Measurements from ENCODE around the gene ATF4.
A peak's percentile ranks its signal among the peaks of the same experiment; 100 is the strongest.

Gene ATF4

GRCh38 chr22:39520226-39521105 is at the start of gene ATF4:
Gene ATF4, plus strand, starts transcription at chr22:39520562. Its CDS starts 884 bp downstream, at chr22:39521446.
- no peak for DNase-seq (ENCODE audit: extremely low spot score, insufficient read length, low read depth)
- FAIRE-seq: no peak

GRCh38 chr22:39471381-39472141 is 48.8 kb upstream of the ATF4 start:
- no peak for DNase-seq (ENCODE audit: extremely low spot score, insufficient read length, low read depth)

GRCh38 chr22:39472570-39473556 is 47.5 kb upstream of the ATF4 start:
- FAIRE-seq: peak; percentile 79

More at GRCh38 chr22:39471381-39472141, 48.8 kb upstream of the ATF4 start:
- FAIRE-seq: peak; percentile 98

GRCh38 chr22:39473851-39474250 is 46.5 kb upstream of the ATF4 start:
- FAIRE-seq (no peak), DNase-seq (ENCODE audit: extremely low spot score, insufficient read length, low read depth) (no peak)

More at GRCh38 chr22:39472570-39473556, 47.5 kb upstream of the ATF4 start:
- no peak for DNase-seq (ENCODE audit: extremely low spot score, insufficient read length, low read depth)

GRCh38 chr22:39474351-39475111 is 45.8 kb upstream of the ATF4 start:
- FAIRE-seq: peak; percentile 51
- no peak for DNase-seq (ENCODE audit: extremely low spot score, insufficient read length, low read depth)

GRCh38 chr22:39475337-39475736 is 45.0 kb upstream of the ATF4 start:
- DNase-seq (ENCODE audit: extremely low spot score, insufficient read length, low read depth) (no peak), FAIRE-seq (no peak)

- no peak for FAIRE-seq
- no peak for DNase-seq (ENCODE audit: extremely low spot score, insufficient read length, low read depth)
These were observed 44.5 kb upstream of the ATF4 start for GRCh38 chr22:39475902-39476301.

- FAIRE-seq (no peak), DNase-seq (ENCODE audit: extremely low spot score, insufficient read length, low read depth) (no peak)
These were observed 43.7 kb upstream of the ATF4 start for GRCh38 chr22:39476664-39477063.

GRCh38 chr22:39477542-39477941 is 42.8 kb upstream of the ATF4 start:
- DNase-seq (ENCODE audit: extremely low spot score, insufficient read length, low read depth): no peak
- FAIRE-seq: no peak

- FAIRE-seq (no peak), DNase-seq (ENCODE audit: extremely low spot score, insufficient read length, low read depth) (no peak)
These were observed 41.9 kb upstream of the ATF4 start for GRCh38 chr22:39478441-39478850.

GRCh38 chr22:39479254-39479653 is 41.1 kb upstream of the ATF4 start:
- FAIRE-seq (no peak), DNase-seq (ENCODE audit: extremely low spot score, insufficient read length, low read depth) (no peak)

- FAIRE-seq: no peak
- DNase-seq (ENCODE audit: extremely low spot score, insufficient read length, low read depth): no peak
These were observed 39.8 kb upstream of the ATF4 start for GRCh38 chr22:39480557-39480956.

GRCh38 chr22:39481054-39481453 is 39.3 kb upstream of the ATF4 start:
- DNase-seq (ENCODE audit: extremely low spot score, insufficient read length, low read depth) (no peak), FAIRE-seq (no peak)

GRCh38 chr22:39481595-39481994 is 38.8 kb upstream of the ATF4 start:
- DNase-seq (ENCODE audit: extremely low spot score, insufficient read length, low read depth) (no peak), FAIRE-seq (no peak)

- no peak for FAIRE-seq
- no peak for DNase-seq (ENCODE audit: extremely low spot score, insufficient read length, low read depth)
These were observed 37.6 kb upstream of the ATF4 start for GRCh38 chr22:39482768-39483167.

- DNase-seq (ENCODE audit: extremely low spot score, insufficient read length, low read depth) (no peak), FAIRE-seq (no peak)
These were observed 33.2 kb upstream of the ATF4 start for GRCh38 chr22:39486951-39487825.

- DNase-seq (ENCODE audit: extremely low spot score, insufficient read length, low read depth) (no peak), FAIRE-seq (no peak)
These were observed 32.4 kb upstream of the ATF4 start for GRCh38 chr22:39487826-39488520.

Data from GM18507 (cell line).